DMS114 treated with DMSO at 0.1 percent for 48 hours (cell line): Measurements from ENCODE around the gene XYLB.
"Not testable (repeated sequence)": the region's sequence is repeated elsewhere in the genome, so short reads cannot be mapped to it uniquely, and the experiment has no call there.

ENCODE experiments used
- DNase-seq: peaks from one replicate; lab custom pipeline; 2025; ENCODE audit not compliant: unreplicated experiment; lab: John Stamatoyannopoulos, UW

XYLB gene

GRCh38 chr3:38346587-38347410, at the start of gene XYLB:
Gene XYLB, plus strand, starts transcription at chr3:38346785. Its CDS starts 84 bp downstream, at chr3:38346869.
- DNase-seq = peak; percentile 44

DNA sequence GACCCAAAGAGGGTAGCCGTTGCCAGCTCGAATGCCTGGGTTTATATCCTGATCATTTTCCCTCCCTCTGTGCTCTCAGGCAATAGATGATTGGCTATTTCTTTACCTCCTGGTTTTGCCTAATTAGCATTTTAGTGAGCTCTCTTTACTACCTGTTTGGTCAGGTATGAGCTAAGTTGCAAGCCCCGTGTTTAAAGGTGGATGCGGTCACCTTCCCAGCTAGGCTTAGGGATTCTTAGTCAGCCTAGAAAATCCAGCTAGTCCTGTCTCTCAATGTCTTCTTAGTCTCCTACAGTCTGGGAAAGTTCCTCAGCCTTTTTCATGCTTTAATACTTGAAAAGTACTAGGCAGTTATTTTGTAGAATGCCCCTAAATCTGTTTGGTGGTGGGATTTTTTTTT, 49.5 kb upstream of the XYLB start:
- not testable (repeated sequence) for DNase-seq

- DNase-seq = no peak
Measured at GRCh38 chr3:38297537-38297936, 49.0 kb upstream of the XYLB start.

DNA sequence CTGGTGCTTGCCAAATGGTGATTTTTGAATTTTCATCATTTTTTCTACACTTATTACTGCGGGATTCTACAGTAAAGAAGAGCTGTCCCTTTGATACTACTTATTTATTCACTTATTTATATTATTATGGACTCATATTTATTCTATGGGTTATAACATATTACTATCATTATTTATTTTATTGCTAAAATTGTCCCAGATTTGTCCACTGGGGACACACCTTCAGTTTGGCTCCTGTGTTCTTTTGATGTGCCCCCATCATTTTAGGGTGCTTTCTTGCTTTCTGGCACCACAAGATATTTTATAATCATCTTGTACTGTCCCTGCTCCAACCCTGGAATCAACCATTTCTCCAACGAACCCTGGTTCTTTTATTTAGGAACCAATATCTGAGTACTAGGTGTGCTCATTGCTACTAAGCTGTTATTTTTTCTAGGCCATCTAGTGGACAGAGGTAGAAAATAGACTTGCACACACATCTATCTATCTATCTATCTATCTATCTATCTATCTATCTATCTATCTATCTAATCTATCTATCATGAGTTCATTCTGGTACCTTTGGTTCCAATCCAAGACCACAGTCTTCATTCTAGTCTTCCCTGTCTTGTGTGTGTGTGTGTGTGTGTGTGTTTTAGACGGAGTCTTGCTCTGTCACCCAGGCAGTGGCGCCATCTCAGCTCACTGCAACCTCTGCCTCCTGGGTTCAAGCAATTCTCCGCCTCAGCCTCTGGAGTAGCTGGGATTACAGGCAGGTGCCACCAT, 48.5 kb upstream of the XYLB start:
- no peak for DNase-seq

DNA sequence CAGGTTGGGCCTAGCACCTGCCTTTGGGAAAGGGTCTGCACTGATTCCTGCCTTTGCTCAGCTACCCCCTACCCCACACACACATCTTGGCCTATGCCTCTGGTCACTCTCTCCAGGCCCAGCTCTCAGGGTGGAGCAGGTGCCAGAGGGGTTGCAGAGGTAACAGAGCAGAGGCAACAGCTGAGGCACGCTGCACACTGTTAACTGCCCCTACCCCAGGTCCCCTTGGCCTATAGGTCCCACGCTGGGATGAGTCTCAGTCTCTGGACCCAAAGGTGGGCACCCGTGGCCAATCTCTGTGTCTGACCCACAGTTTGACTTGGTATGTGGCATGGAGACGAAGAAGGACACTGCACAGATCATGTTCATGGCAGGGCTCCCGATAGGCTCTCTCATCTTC, 39.6 kb upstream of the XYLB start:
- no peak for DNase-seq

DNA sequence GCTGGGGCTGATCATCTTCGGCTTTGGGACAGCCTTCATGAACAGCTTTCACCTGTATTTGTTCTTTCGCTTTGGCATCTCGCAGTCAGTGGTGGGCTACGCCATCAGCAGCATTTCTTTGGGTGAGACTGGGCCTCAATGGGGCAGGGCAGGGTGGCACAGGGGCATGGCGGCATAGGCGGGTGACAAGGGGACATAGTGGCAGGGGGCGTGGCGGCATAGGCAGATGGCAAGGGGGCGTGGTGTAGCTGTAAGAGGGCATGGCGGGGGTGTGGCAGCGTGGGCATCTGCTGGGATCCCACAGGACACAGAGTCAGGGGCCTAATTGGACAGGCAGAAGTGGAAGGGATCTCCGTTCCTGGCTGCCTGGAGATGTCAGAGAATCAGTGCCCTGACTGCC, 39.0 kb upstream of the XYLB start:
- no peak for DNase-seq

GRCh38 chr3:38308456-38308855, 38.1 kb upstream of the XYLB start:
- DNase-seq = no peak

- no peak for DNase-seq
Measured at GRCh38 chr3:38311476-38311875, 35.1 kb upstream of the XYLB start.

DNA sequence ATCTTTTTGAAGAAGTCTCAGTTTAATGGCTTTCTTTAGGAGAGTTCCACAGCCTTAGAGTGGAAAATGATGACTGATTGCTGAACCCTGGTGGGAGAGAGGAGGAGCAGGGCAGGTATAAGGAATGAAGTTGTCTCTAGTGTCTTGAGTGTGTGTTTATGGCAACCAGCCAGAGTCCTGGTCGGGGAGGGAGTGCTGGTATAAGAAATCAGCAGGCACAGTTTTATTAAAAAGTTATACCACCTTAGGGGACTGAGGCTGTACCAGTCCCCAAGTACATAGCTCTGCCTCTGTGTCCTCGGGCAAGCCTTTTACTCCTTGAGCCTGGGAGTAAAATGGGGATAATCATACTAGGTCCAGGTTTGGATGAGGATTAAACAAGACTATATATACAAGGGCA, 34.6 kb upstream of the XYLB start:
- no peak for DNase-seq

DNA sequence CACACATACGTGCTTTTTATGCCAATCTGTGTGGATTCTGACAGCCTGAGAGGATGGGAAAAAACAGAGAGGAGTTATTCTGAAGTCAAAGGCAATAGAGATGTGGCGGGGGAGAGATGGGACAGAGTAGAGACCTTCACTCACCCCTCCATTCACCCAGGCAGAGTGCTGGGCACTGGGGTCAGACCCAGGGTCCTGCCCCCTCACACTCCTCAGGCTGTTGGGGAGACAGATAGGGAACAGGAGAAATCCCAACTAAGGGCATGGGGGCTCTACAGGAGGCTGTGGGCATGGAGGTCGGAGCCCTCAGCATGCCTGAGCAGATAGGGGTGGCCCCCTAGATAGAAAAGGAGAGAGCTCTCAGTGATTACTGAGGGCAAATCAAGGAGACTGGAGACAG, 34.2 kb upstream of the XYLB start:
- DNase-seq = no peak

DNA sequence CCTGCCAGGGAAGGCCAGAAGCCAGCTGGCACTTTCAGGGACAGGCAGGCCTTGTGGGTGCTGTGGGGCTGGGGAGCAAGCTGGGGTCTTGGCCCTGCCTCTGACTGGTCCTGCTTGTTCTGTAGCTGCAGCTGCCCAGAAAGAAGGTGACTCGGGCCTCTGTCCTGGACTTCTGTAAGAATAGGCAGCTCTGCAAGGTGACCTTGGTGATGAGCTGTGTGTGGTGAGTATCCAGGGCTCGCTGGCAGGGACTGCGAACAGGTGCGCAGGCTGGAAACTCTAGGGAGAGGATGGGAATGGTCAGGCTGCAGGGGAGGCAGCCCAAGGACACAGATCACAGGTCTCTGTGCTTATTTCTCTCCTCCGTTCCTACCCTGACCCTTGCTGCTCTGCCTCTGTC, 33.3 kb upstream of the XYLB start:
- no peak for DNase-seq

DNA sequence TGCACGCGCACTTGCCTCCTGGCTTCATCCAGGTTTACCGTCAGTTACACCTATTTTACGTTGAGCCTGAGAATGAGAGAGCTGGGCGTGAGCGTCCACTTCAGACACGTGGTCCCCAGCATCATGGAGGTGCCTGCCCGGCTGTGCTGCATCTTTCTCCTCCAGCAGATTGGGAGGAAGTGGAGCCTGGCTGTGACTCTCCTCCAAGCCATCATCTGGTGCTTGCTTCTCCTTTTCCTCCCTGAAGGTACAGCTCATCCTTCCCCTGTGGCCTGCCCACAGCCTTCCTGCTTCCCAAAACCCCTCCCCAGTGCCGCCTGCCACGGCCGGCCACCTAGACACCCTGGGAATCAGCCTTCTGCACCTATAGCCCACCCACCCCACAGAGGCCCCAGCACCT, 32.9 kb upstream of the XYLB start:
- no peak for DNase-seq

DNA sequence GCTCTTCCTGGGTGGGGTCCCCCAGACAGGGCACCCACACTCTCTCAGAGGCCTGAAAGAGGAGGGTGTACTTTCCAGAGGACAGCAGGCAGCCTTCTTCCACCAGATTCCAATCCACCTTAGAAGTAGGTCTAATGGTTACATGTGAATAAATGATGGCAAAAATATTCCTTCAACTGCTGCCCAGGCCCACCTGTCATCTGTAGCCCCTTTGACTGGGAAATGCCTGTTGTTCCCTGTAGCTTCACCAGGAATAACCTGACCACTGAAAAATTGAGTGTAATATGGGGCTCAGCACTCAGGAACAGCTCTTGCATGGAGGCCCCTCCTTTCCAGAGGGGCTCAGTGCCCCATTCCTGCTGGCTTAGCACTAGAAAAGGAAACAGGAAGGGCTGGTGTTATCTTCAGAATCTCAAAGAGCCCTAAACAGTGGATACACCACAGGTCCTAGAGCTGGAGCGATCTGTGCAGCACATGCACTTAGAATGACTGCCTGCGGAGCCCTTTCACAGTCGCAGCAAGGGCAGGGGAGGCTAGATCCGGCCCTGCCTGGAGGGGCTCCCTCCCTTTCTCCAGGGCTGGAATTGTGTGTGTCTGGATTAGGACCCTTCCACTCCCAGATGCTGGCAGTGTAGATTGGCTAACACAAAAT, 32.3 kb upstream of the XYLB start:
- DNase-seq = no peak

DNA sequence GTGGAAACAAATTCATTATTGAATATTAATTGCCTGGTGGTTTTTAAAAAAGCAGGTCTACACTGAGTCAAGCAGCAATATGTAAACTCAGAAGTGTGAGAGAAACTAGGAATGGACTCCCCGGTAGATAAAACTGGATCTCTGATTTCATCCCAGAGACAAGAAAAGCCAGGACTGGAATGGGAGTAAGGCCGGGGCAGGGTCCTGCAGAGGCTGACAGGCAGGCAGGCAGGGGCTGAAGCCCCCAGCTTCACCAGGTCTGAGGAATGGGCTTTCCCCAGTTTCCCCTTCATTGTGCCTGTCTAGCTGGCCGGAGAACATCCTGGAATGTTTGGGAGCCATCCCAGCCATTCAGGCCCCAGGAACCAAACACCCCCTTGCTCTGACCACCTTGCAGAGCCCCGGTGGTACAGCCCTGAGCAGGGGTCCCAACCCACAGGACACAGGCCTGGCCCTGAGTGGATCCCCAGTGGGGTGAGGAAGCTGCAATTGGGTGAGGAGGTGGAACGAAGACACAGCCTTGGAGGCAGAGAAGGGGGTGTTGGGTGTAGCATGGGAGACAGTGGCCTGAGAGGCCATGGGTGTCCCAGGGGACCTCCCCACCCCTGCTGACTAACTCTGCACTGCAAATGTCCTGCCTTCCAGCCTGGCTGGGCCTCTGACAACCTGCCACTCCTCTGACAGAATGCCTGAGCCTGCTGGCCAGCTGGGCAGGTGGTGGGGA, 31.7 kb upstream of the XYLB start:
- DNase-seq = no peak

- no peak for DNase-seq
Measured at GRCh38 chr3:38315488-38316230, 30.9 kb upstream of the XYLB start.

DNA sequence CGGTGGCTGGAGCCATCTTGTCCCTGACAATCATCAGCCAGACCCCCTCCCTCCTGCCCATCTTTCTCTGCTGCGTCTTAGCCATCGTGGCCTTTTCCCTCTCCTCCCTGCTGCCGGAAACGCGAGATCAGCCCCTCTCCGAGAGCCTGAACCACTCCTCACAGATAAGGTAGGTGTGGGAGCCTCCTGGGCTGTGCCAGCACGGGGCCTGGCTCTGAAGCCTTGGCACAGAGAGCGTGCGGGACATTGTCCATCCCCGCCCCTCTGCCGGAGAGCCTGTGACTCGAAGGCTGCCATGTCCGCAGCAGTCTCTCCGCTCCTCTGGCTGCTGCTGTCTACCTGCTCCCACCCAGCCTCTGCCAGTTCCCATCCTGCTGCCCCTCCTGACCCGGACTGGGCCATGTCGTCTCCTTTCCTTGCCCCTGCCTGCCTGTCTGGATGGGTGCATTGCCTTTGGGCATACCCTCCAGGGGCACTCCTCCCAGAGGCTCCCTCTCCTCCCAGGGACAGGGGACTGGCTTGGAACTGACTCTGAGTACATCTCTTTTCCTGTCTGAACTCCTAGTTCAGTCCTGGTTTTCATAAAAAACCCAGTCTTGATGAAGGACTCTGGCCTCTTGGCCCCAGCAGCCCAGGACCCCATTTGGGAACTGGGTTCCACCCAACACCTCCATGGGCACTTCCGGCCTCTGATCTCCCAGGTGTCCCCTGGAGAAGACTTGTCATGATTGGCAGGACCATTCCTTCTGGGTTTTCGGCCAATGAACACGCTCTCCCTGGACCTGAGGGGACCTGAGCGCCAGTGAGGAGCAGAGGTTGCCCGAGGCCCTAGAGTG, 30.0 kb upstream of the XYLB start:
- no peak for DNase-seq

DNA sequence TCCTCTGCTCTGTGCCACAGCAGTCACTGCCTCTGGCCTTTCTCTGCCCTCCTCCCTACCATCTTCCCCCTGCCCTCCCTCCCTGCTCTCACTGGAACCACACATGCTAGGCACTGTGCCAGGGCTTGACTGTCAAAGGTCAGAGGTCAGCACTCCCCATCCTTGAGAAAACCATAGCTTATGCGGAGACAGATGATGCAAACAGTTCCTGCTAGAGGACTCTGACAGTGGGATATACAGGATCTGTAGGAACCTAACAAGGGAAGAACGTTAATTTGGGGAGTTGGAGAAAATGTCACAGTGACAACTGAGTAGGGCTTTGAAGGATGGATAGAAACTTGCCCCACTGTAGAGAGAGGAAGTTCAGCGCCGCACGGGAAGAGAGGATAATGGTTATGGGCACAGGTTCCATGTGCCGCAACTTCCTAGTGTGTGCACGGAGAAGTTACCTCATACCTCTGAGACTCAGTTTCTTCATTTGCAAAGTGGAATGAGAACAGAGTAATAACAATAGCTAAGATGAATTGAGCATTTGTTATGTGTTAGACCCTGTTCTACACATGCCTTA, 29.3 kb upstream of the XYLB start:
- no peak for DNase-seq

GRCh38 chr3:38318766-38319671, 27.6 kb upstream of the XYLB start:
- DNase-seq = no peak
